Endothelial cell of umbilical vein (primary cell): ENCODE measurements around the gene KIN. TPM values are rescaled to one million over a fixed set of nuclear protein-coding genes. Genes with fewer than 3 reads are reported as not detected.

Source experiments
- BruUV-seq: library from RNA; stranded (reverse); fragments of 400-500 nt; replicated peaks from 2 replicates; lab custom pipeline; 2021; lab: Mats Ljungman, UMichigan
- CTCF ChIA-PET: fragments of 300-600, 350-600 bp; sonication (Branson Sonifier 250); formaldehyde crosslinking; loops from one replicate; lab custom pipeline; 2021; ENCODE audit warnings: antibody characterized with exemption, inconsistent platforms; lab: Charles Lee
- POLR2A ChIA-PET: fragments of 300-600, 350-600 bp; sonication (Branson Sonifier 250); formaldehyde crosslinking; loops from one replicate; lab custom pipeline; 2021; ENCODE audit warnings: antibody characterized with exemption, inconsistent platforms; lab: Charles Lee
- DNase-seq: peaks from one replicate; pipeline ENCODE4 v3.0.0-alpha.2; 2011; ENCODE audit warnings: low read depth, low spot score
- FAIRE-seq: peaks from 2 replicates; lab custom pipeline; 2011; peaks lifted over from hg19 to GRCh38; lab: Jason Lieb, UNC
- H2AFZ ChIP-seq: 2 replicates; pipeline ENCODE4 v1.6.0; 2012; ENCODE audit warnings: low read depth, low read length, control low read depth, inconsistent platforms
- H3K27ac ChIP-seq: 2 replicates; pipeline ENCODE4 v1.5.1; 2011; ENCODE audit warnings: low read depth, mild to moderate bottlenecking, control low read depth, low read length, moderate library complexity; ENCODE audit not compliant: insufficient read depth
- H3K27me3 ChIP-seq, 2 experiments: 2 replicates each; pipeline versions ENCODE4 v1.6.0 to v1.6.1; 2011; ENCODE audit warnings: low read length in 2 of 2, mixed read lengths in 1 of 2; ENCODE audit not compliant: control insufficient read depth in 2 of 2, insufficient read depth in 2 of 2
- H3K36me3 ChIP-seq, 2 experiments: 2 replicates in 1 of 2; 3 replicates in 1 of 2; pipeline ENCODE4 v1.5.1; 2011; ENCODE audit warnings: low read length in 2 of 2, mild to moderate bottlenecking in 1 of 2, moderate library complexity in 1 of 2; ENCODE audit not compliant: control insufficient read depth in 2 of 2, insufficient read depth in 2 of 2; ENCODE audit errors: extremely low read depth in 1 of 2
- H3K4me1 ChIP-seq: 3 replicates; pipeline ENCODE4 v1.5.1; 2011; ENCODE audit warnings: mild to moderate bottlenecking, low read length; ENCODE audit not compliant: control insufficient read depth, insufficient read depth; ENCODE audit errors: extremely low read depth
- H3K4me2 ChIP-seq: 2 replicates; pipeline ENCODE4 v1.6.1; 2011; ENCODE audit warnings: low read length, control low read depth, mixed read lengths; ENCODE audit not compliant: insufficient read depth
- H3K4me3 ChIP-seq, 3 experiments: fragments of 200-600 bp in 1 of 3; sonication (generic), shearing (Covaris generic) in 1 of 3; replicated peaks in 1 of 3; 2 replicates each; pipeline ENCODE4 v1.5.1; 2011 to 2016; ENCODE audit warnings: control low read depth in 3 of 3, low read length in 3 of 3, mild to moderate bottlenecking in 2 of 3, inconsistent platforms in 1 of 3, low read depth in 1 of 3, moderate library complexity in 1 of 3; ENCODE audit not compliant: insufficient read depth in 1 of 3
- H3K79me2 ChIP-seq: 2 replicates; pipeline ENCODE4 v1.6.0; 2012; ENCODE audit warnings: low read length, inconsistent platforms; ENCODE audit not compliant: control insufficient read depth, insufficient read depth
- H3K9ac ChIP-seq: replicated peaks from 2 replicates; pipeline ENCODE3; 2011; ENCODE audit warnings: low read length, control low read depth; ENCODE audit not compliant: insufficient read depth; ENCODE audit errors: extremely low read depth
- H3K9me1 ChIP-seq: replicated peaks from 3 replicates; pipeline ENCODE4 v1.6.0; 2011; ENCODE audit warnings: mild to moderate bottlenecking, low read length; ENCODE audit not compliant: control insufficient read depth, insufficient read depth; ENCODE audit errors: extremely low read depth
- H3K9me3 ChIP-seq: replicated peaks from 2 replicates; pipeline ENCODE4 v1.5.1; 2012; ENCODE audit warnings: low read length, inconsistent platforms; ENCODE audit not compliant: control insufficient read depth, insufficient read depth
- H4K20me1 ChIP-seq: replicated peaks from 2 replicates; pipeline ENCODE3; 2011; ENCODE audit warnings: mild to moderate bottlenecking, low read length; ENCODE audit not compliant: control insufficient read depth, insufficient read depth; ENCODE audit errors: extremely low read depth
- EZH2 ChIP-seq: IDR thresholded peaks from 2 replicates; pipeline ENCODE4 v1.6.1; 2012; ENCODE audit warnings: borderline replicate concordance, low read depth, mild to moderate bottlenecking, moderate library complexity, low read length, inconsistent platforms; ENCODE audit not compliant: severe bottlenecking
- GATA2 ChIP-seq: IDR thresholded peaks from 2 replicates; pipeline ENCODE4 v1.7.0; 2011; ENCODE audit warnings: low read depth, mild to moderate bottlenecking, moderate library complexity, mixed read lengths, low read length; ENCODE audit not compliant: insufficient read length, insufficient read depth
- JUN ChIP-seq: IDR thresholded peaks from 2 replicates; pipeline ENCODE4 v1.6.1; 2011; ENCODE audit warnings: borderline replicate concordance, low read depth; ENCODE audit not compliant: insufficient read length, insufficient read depth
- MYC ChIP-seq: IDR thresholded peaks from one replicate; pipeline ENCODE4 v1.6.1; 2011; ENCODE audit warnings: mild to moderate bottlenecking, low read depth, low read length
- POLR2A ChIP-seq: IDR thresholded peaks from 2 replicates; pipeline ENCODE4 v1.6.1; 2012; ENCODE audit warnings: low read depth, mild to moderate bottlenecking, control low read depth, low read length
- POLR2AphosphoS5 ChIP-seq: IDR thresholded peaks from 2 replicates; pipeline ENCODE4 v1.6.1; 2012; ENCODE audit warnings: low read depth, mild to moderate bottlenecking, control low read depth, low read length, moderate library complexity; ENCODE audit not compliant: insufficient read depth
- dilution Hi-C: fragments of 300-500 bp; cut with MboI; formaldehyde crosslinking; loops from one replicate; pipeline ENCODE4 v1.15.0; 2019; ENCODE audit warnings: low sequenced_read_pairs; ENCODE audit not compliant: extremely low pct_ligation_motif_present
- intact Hi-C: fragments of 100-400 bp; cut with micrococcal nuclease; formaldehyde crosslinking; loops from one replicate; pipeline ENCODE4 v1.10.0; 2022
- polyA plus RNA-seq, 4 experiments: library from polyadenylated mRNA; depleted of rRNA in 3 of 4; stranded (reverse) in 3 of 4; unstranded in 1 of 4; fragments of >200 nt; gene quantifications; 2 replicates each; pipeline versions ENCODE4 v1.2.1 to v1.2.3, GENCODE V29; 2011 to 2012; ENCODE audit warnings: missing spikeins in 1 of 4
- total RNA-seq: library from RNA; stranded (reverse); gene quantifications from 2 replicates; pipeline ENCODE4 v1.2.3, GENCODE V29; 2021
- TF ChIP-seq, protein P1 (sequence below), 2 donors: IDR thresholded peaks; 1 replicate in 1 of 2; 2 replicates in 1 of 2; pipeline ENCODE4 v1.5.1; 2011; ENCODE audit warnings: low read length in 2 of 2, mild to moderate bottlenecking in 2 of 2, moderate library complexity in 2 of 2, control low read depth in 1 of 2, inconsistent platforms in 1 of 2, low read depth in 1 of 2; ENCODE audit not compliant: insufficient read depth in 1 of 2; ENCODE audit errors: extremely low read depth in 1 of 2

The KIN gene
- total and polyA plus RNA-seq, 2 donors (not counting 3 experiments of a cell fraction or from before 2014, with no cell fraction given): 2.6 to 14.4 TPM

DNA sequence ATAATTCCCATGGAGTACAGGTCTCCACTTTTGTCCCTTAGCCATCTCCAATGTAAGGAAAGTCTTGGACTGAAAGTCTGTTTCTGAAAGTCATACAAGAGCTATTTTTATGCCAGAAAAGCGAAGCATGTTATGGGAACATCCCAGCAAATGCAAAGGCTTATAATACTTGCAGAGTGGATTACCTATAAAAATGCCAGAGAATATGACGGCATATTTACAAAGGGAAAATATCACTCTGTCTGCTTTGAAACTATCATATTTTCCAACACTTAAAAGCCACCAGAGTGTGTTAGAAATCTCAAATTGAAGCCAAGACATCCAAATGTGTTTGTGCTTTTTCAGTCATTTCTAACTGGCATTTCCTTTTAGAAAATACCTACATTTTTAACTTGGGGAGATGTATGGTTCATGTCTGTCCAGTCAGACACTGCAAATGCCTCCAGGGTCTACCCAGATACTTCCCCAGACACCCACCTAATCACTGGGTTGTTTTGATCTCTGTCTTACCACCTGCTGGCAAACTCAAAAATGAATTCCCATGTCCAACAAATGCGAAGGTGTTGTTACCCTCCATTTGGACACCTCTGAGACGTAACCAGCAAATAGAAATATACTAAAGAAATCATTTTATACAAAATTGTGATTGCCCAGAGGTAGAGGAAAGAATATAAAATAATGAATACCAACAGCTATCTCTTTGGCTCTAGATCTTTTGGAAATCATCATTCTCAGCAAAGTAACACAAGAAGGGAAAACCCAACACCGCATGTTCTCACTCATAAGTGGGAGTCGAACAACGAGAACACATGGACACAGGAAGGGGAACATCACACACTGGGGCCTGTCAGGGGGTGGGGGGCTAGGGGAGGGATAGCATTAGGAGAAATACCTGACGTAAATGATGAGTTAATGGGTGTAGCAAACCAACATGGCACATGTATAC, 83.4 kb downstream of the KIN start:
- Histone ChIP-seq H3K27me3 (peaks cover 0 to 2% of the 10 kb centered on the region in 2 experiments), H3K9ac (no peak overlapping the region), H3K36me3 (no peaks in the 10 kb centered on the region), H4K20me1 (no peaks in the 10 kb centered on the region), H3K4me2 (no peak overlapping the region), H3K79me2 (no peaks in the 10 kb centered on the region), H3K27ac (no peak overlapping the region), H3K9me3 (no peaks in the 10 kb centered on the region), H2AFZ (no peak overlapping the region), H3K4me3 (no peak overlapping the region), H3K9me1 (no peaks in the 10 kb centered on the region), H3K4me1 (no peaks in the 10 kb centered on the region)
- TF ChIP-seq EZH2: no peak
- TF ChIP-seq, protein P1, sequence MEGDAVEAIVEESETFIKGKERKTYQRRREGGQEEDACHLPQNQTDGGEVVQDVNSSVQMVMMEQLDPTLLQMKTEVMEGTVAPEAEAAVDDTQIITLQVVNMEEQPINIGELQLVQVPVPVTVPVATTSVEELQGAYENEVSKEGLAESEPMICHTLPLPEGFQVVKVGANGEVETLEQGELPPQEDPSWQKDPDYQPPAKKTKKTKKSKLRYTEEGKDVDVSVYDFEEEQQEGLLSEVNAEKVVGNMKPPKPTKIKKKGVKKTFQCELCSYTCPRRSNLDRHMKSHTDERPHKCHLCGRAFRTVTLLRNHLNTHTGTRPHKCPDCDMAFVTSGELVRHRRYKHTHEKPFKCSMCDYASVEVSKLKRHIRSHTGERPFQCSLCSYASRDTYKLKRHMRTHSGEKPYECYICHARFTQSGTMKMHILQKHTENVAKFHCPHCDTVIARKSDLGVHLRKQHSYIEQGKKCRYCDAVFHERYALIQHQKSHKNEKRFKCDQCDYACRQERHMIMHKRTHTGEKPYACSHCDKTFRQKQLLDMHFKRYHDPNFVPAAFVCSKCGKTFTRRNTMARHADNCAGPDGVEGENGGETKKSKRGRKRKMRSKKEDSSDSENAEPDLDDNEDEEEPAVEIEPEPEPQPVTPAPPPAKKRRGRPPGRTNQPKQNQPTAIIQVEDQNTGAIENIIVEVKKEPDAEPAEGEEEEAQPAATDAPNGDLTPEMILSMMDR (IDR thresholded peaks at IDR 0.05; ENCODE audit: extremely low read depth in 1 of 2, insufficient read depth in 1 of 2, low read depth in 1 of 2, low read length in 2 of 2): no peak
- intact Hi-C loops: no loop called here
- DNase-seq: no peak
- FAIRE-seq: no peak
- ChIA-PET CTCF (interaction anchor here (0.9 kb wide), 1 partner anchor 17 kb away, joined by 5 read pairs; no protein-coding TSS in a partner anchor), POLR2A (no interaction called here)
- dilution Hi-C loops: no loop called here
- no TSS peak for BruUV-seq

DNA sequence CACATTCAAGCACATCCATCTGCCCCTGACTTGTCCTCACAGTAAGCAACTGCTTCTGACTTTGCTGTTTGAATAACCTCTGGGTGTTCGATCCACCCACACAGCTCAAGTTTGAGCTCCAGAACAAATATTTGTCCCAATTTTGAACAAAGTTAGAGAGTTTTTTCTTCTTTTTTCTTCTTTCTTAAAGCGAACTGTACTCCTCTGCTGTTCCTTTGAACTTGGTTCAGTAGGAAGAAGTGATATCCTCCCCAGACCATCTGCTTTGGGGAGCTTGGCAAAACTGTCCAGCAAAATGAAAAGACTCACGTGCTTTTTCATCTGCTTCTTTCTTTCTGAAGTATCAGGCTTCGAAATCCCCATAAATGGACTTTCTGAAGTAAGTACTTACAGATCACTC, 84.7 kb downstream of the KIN start, which contains the start of gene ITIH2:
Gene ITIH2 (plus strand): TSS at position 177 of the 400 bp plus-strand sequence. CDS start 119 bp downstream, at position 296.
- TF ChIP-seq, protein P1 (IDR thresholded peaks at IDR 0.05; ENCODE audit: extremely low read depth in 1 of 2, insufficient read depth in 1 of 2, low read depth in 1 of 2, low read length in 2 of 2): no peak
- no peak for TF ChIP-seq EZH2
- no peak for TF ChIP-seq MYC
- TF ChIP-seq POLR2A: no peak
- TF ChIP-seq POLR2AphosphoS5: no peak
- no peak for TF ChIP-seq JUN
- TF ChIP-seq GATA2: no peak
- Histone ChIP-seq H3K9me3 (no peaks in the 10 kb centered on the region), H3K27me3 (peaks cover 0 to 2% of the 10 kb centered on the region in 2 experiments), H3K79me2 (no peaks in the 10 kb centered on the region), H3K4me2 (no peak within 1 kb of the TSS), H3K4me1 (no peaks in the 10 kb centered on the region), H4K20me1 (no peaks in the 10 kb centered on the region), H3K9ac (no peak within 1 kb of the TSS), H3K9me1 (no peaks in the 10 kb centered on the region), H2AFZ (no peak within 1 kb of the TSS), H3K4me3 (no peak within 1 kb of the TSS), H3K27ac (no peak within 1 kb of the TSS), H3K36me3 (no peaks in the 10 kb centered on the region)
- intact Hi-C loops: no loop called here
- no TSS peak for BruUV-seq
- CTCF ChIA-PET: interaction anchor here (0.9 kb wide), 1 partner anchor 16 kb away, joined by 5 read pairs; no protein-coding TSS in a partner anchor
- dilution Hi-C loops: no loop called here
- POLR2A ChIA-PET: no interaction called here
- DNase-seq (no peak), FAIRE-seq (no peak)
